ENCODE measurements around the gene GRWD1. TPM values are rescaled to one million over a fixed set of nuclear protein-coding genes. Genes with fewer than 3 reads are reported as not detected.

The GRWD1 gene
- total and polyA plus RNA-seq, 10 of the 15 experiments (the other 5 are each of a cell fraction or from before 2014, with no cell fraction given), result 1.4 to 103 (median 30.7) TPM

DNA sequence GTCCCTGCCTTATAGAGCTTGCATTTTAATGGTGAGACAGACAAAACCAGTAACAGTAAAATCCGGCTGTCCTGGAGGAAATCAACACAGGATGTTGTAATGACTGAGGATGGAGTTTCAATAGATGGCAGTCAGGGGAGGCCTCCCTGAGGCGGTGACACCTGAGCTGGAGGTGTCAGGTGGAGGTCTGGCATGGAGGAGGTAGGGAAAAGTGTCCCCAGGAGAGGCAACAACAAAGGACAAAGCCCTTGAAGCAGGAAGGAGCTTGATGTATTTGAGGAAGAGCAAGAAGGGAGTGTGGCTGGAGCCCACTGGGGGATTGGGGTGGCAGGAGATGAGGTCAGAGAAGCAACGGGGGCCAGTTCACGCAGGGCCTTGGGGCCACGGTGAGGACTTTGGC lies 44.5 kb upstream of the GRWD1 start:
- Histone ChIP-seq H3K4me1 (ENCODE audit: control insufficient read depth, insufficient read depth, low read length) (peaks cover 11% of the 10 kb centered on the region), H3K36me3 (ENCODE audit: control insufficient read depth in 2 of 2, insufficient read depth in 2 of 2, low read length in 1 of 2) (no peaks in the 10 kb centered on the region), H3K9me3 (replicated peaks; ENCODE audit: control insufficient read depth, insufficient read depth, low read length) (no peaks in the 10 kb centered on the region), H3K4me2 (ENCODE audit: control insufficient read depth, insufficient read depth) (no peak overlapping the region), H3K27me3 (replicated peaks in 1 of 2; ENCODE audit: control insufficient read depth in 2 of 2, insufficient read depth in 2 of 2, low read length in 1 of 2) (no peaks in the 10 kb centered on the region; a peak in 2 of 4 replicates), H3K9ac (ENCODE audit: control insufficient read depth, insufficient read depth, low read length) (no peak overlapping the region), H2AFZ (ENCODE audit: control insufficient read depth, low read depth, low read length) (no peak overlapping the region), H3K79me2 (ENCODE audit: control insufficient read depth, insufficient read depth, low read length) (no peaks in the 10 kb centered on the region), H3K27ac (ENCODE audit: control insufficient read depth, insufficient read depth) (no peak overlapping the region), H3K4me3 (no peak overlapping the region), H4K20me1 (ENCODE audit: control insufficient read depth, insufficient read depth) (no peaks in the 10 kb centered on the region)
- in situ Hi-C loops (cut with MboI) (no loop called here), intact Hi-C loops (cut with micrococcal nuclease; ENCODE audit: unreplicated experiment) (no loop called here)
- ChIA-PET SMC1A (ENCODE audit: uncharacterized antibody, unreplicated experiment) (interaction anchor here (0.7 kb wide), 1 partner anchor 10 kb away, joined by 3 read pairs; the partner anchor contains the start of gene KDELR1), RAD21 (ENCODE audit: unreplicated experiment) (interaction anchor here (1.0 kb wide), 1 partner anchor 10 kb away, joined by 3 read pairs; the partner anchor contains the start of gene KDELR1), POLR2A (interaction anchor here (1.3 kb wide), 1 partner anchor 10 kb away, joined by 3 read pairs; the partner anchor contains the start of gene KDELR1), CTCF (interaction anchor here (1.7 to 2.7 kb wide), 2 partner anchors 10 to 80 kb away, joined by 5 to 17 read pairs; partner anchors contain the start of gene KDELR1)
- no TSS peak for BruUV-seq (replicated peaks)
- FAIRE-seq, result no peak
- DNase-seq (ENCODE audit: low read depth, low spot score), result no peak
- no peak for ATAC-seq
- TF ChIP-seq HSF1 (IDR thresholded peaks at IDR 0.05; ENCODE audit: low read depth, low read length) (no peak), IRF4 (IDR thresholded peaks at IDR 0.05; ENCODE audit: low read depth, low read length) (no peak), NBN (IDR thresholded peaks at IDR 0.05) (no peak), ZNF622 (IDR thresholded peaks at IDR 0.05) (no peak), DPF2 (IDR thresholded peaks at IDR 0.05) (no peak), RFX5 (IDR thresholded peaks at IDR 0.05; ENCODE audit: low read depth, low read length) (no peak), TBL1XR1 (IDR thresholded peaks at IDR 0.05; ENCODE audit: low read depth, low read length) (no peak), LARP7 (IDR thresholded peaks at IDR 0.05) (no peak), NFIC (IDR thresholded peaks at IDR 0.05; ENCODE audit: low read depth, low read length) (no peak), SREBF2 (IDR thresholded peaks at IDR 0.05; ENCODE audit: low read length) (no peak), GATAD2B (conservative IDR thresholded peaks at IDR 0.05; ENCODE audit: low read depth) (no peak), SMAD1 (IDR thresholded peaks at IDR 0.05; ENCODE audit: low read depth, partially characterized antibody) (no peak), SP1 (IDR thresholded peaks at IDR 0.05; ENCODE audit: low read depth, low read length) (no peak)
- TF ChIP-seq, protein P1, sequence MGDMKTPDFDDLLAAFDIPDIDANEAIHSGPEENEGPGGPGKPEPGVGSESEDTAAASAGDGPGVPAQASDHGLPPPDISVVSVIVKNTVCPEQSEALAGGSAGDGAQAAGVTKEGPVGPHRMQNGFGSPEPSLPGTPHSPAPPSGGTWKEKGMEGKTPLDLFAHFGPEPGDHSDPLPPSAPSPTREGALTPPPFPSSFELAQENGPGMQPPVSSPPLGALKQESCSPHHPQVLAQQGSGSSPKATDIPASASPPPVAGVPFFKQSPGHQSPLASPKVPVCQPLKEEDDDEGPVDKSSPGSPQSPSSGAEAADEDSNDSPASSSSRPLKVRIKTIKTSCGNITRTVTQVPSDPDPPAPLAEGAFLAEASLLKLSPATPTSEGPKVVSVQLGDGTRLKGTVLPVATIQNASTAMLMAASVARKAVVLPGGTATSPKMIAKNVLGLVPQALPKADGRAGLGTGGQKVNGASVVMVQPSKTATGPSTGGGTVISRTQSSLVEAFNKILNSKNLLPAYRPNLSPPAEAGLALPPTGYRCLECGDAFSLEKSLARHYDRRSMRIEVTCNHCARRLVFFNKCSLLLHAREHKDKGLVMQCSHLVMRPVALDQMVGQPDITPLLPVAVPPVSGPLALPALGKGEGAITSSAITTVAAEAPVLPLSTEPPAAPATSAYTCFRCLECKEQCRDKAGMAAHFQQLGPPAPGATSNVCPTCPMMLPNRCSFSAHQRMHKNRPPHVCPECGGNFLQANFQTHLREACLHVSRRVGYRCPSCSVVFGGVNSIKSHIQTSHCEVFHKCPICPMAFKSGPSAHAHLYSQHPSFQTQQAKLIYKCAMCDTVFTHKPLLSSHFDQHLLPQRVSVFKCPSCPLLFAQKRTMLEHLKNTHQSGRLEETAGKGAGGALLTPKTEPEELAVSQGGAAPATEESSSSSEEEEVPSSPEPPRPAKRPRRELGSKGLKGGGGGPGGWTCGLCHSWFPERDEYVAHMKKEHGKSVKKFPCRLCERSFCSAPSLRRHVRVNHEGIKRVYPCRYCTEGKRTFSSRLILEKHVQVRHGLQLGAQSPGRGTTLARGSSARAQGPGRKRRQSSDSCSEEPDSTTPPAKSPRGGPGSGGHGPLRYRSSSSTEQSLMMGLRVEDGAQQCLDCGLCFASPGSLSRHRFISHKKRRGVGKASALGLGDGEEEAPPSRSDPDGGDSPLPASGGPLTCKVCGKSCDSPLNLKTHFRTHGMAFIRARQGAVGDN (IDR thresholded peaks at IDR 0.05), result no peak
- TF ChIP-seq, protein P2, sequence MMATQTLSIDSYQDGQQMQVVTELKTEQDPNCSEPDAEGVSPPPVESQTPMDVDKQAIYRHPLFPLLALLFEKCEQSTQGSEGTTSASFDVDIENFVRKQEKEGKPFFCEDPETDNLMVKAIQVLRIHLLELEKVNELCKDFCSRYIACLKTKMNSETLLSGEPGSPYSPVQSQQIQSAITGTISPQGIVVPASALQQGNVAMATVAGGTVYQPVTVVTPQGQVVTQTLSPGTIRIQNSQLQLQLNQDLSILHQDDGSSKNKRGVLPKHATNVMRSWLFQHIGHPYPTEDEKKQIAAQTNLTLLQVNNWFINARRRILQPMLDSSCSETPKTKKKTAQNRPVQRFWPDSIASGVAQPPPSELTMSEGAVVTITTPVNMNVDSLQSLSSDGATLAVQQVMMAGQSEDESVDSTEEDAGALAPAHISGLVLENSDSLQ (IDR thresholded peaks at IDR 0.05), result no peak
- 37% methylated on average over 5 of the region's 5 CpGs for WGBS (ENCODE audit: insufficient coverage, insufficient replicate concordance, low lambda C conversion rate, missing lambda C conversion rate)

All from GM12878 (cell line).